ENCODE measurements around the gene SMARCAL1.

- TF ChIP-seq POLR2AphosphoS5 (IDR thresholded peaks at IDR 0.05) (no peak), CTCF (IDR thresholded peaks at IDR 0.05) (no peak)
These were observed 81.0 kb downstream of the SMARCAL1 start for GRCh38 chr2:216493334-216493685.
